ENCODE data around the gene PHF24.

PHF24 gene

DNA sequence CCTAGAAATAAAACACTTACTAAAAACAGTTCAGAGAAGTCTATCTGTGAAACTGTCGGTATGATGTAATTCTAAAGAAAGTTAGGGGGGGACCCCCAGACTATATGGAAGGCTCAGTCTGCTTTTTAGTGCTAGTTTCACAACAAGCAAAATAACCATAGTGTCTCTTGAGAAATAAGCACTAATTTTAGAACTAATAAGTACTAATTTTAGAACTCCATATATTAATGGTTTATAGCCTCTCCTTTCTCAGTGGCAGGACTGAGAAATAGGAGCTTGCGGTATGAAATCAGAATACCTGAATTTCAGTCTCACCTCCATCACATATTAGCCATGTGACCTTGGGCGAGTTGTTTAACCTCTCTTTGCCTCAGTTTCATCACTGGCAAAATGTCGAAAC is 1.4 kb upstream of the PHF24 start:
- no peaks in the 10 kb centered on the region for H3K4me1 ChIP-seq (ENCODE audit: control insufficient read depth, insufficient read depth, low read length)
- CTCF ChIA-PET: interaction anchor here (1.0 to 1.1 kb wide), 2 partner anchors 23 to 28 kb away, joined by 3 read pairs; no protein-coding TSS in a partner anchor
- no peak overlapping the region for H3K27ac ChIP-seq (ENCODE audit: extremely low read depth, low read depth, low read length)
- no peaks in the 10 kb centered on the region for H3K36me3 ChIP-seq (ENCODE audit: control insufficient read depth in 2 of 2, insufficient read depth in 1 of 2, low read length in 2 of 2)
- no peak overlapping the region for H3K4me3 ChIP-seq (ENCODE audit: low read depth, low read length)
- H3K9me3 ChIP-seq (ENCODE audit: control insufficient read depth, insufficient read depth, low read depth, low read length): no peaks in the 10 kb centered on the region
- POLR2A ChIA-PET: no interaction called here
- TF ChIP-seq ZNF112 (tag by site-specific recombination; IDR thresholded peaks at IDR 0.05) (no peak), ZNF248 (tag by site-specific recombination; IDR thresholded peaks at IDR 0.05) (no peak), ZNF677 (tag by site-specific recombination; IDR thresholded peaks at IDR 0.05) (no peak), GLIS2 (tag by site-specific recombination; IDR thresholded peaks at IDR 0.05) (no peak), ZNF792 (tag by site-specific recombination; IDR thresholded peaks at IDR 0.05) (no peak)
- TF ChIP-seq, protein P1, sequence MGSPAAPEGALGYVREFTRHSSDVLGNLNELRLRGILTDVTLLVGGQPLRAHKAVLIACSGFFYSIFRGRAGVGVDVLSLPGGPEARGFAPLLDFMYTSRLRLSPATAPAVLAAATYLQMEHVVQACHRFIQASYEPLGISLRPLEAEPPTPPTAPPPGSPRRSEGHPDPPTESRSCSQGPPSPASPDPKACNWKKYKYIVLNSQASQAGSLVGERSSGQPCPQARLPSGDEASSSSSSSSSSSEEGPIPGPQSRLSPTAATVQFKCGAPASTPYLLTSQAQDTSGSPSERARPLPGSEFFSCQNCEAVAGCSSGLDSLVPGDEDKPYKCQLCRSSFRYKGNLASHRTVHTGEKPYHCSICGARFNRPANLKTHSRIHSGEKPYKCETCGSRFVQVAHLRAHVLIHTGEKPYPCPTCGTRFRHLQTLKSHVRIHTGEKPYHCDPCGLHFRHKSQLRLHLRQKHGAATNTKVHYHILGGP (tag by site-specific recombination; IDR thresholded peaks at IDR 0.05): no peak

DNA sequence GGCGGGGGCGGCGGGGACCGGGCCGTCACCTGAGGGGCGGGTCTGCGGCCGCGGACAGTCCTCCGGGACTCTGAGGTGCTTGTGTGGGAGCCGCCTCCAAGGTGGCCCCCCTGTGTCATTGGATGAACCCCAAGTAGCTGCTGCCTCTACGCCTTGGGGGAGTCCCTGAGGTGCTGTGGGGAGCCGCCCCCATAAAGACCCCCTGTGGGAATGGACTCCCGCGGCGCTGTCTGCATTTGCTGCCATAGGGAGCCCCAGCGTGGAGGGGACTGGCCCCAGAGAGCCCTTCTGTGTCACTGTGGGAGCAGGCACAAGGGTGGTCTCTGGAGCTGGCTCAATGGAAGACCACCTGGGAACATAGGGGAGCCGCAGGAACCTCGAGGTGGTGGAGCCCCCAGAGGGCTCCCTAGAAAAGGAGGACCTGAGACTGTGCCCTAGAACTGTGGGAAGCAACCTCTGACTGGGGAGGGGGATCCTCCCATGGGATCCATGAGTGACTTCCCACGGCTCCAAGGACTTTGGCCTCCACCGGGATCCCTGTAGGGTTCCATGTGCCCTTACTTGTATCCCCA is 412 bp downstream of the PHF24 start:
- H3K27ac ChIP-seq (ENCODE audit: extremely low read depth, low read depth, low read length): no peak overlapping the region
- POLR2A ChIA-PET: no interaction called here
- CTCF ChIA-PET: interaction anchor here (0.9 to 1.2 kb wide), 2 partner anchors 29 to 266 kb away, joined by 4 read pairs; no protein-coding TSS in a partner anchor
- no peaks in the 10 kb centered on the region for H3K36me3 ChIP-seq (ENCODE audit: control insufficient read depth in 2 of 2, insufficient read depth in 1 of 2, low read length in 2 of 2)
- H3K4me1 ChIP-seq (ENCODE audit: control insufficient read depth, insufficient read depth, low read length): no peaks in the 10 kb centered on the region
- H3K9me3 ChIP-seq (ENCODE audit: control insufficient read depth, insufficient read depth, low read depth, low read length): no peaks in the 10 kb centered on the region
- peak overlapping the region; percentile 38 for H3K4me3 ChIP-seq (ENCODE audit: low read depth, low read length)
- TF ChIP-seq ZNF768 (tag by site-specific recombination; IDR thresholded peaks at IDR 0.05) (no peak), ZFHX2 (tag by site-specific recombination; conservative IDR thresholded peaks at IDR 0.05) (peak; percentile 39), ZNF544 (tag by site-specific recombination; IDR thresholded peaks at IDR 0.05) (no peak), ZNF596 (tag by site-specific recombination; IDR thresholded peaks at IDR 0.05) (no peak), ZNF133 (tag by site-specific recombination; IDR thresholded peaks at IDR 0.05) (no peak), TCF7L2 (IDR thresholded peaks at IDR 0.05; ENCODE audit: borderline replicate concordance, low read depth, low read length) (no peak), ZNF292 (tag by site-specific recombination; IDR thresholded peaks at IDR 0.05; ENCODE audit: borderline replicate concordance, low read depth) (no peak), RBAK (tag by site-specific recombination; IDR thresholded peaks at IDR 0.05) (no peak), SP2 (tag by site-specific recombination; IDR thresholded peaks at IDR 0.05) (0 out of 2 replicates have a peak, but pooled peaks have one; percentile 16), ZNF155 (tag by site-specific recombination; IDR thresholded peaks at IDR 0.05) (no peak), ZNF747 (tag by site-specific recombination; IDR thresholded peaks at IDR 0.05) (no peak), ZIC2 (tag by site-specific recombination; IDR thresholded peaks at IDR 0.05) (peak; percentile 83), ZNF843 (tag by site-specific recombination; IDR thresholded peaks at IDR 0.05) (no peak)
- TF ChIP-seq, protein P2, sequence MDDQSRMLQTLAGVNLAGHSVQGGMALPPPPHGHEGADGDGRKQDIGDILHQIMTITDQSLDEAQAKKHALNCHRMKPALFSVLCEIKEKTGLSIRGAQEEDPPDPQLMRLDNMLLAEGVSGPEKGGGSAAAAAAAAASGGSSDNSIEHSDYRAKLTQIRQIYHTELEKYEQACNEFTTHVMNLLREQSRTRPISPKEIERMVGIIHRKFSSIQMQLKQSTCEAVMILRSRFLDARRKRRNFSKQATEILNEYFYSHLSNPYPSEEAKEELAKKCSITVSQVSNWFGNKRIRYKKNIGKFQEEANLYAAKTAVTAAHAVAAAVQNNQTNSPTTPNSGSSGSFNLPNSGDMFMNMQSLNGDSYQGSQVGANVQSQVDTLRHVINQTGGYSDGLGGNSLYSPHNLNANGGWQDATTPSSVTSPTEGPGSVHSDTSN (CRISPR knock-in tag; IDR thresholded peaks at IDR 0.05): no peak
- TF ChIP-seq, protein P3, sequence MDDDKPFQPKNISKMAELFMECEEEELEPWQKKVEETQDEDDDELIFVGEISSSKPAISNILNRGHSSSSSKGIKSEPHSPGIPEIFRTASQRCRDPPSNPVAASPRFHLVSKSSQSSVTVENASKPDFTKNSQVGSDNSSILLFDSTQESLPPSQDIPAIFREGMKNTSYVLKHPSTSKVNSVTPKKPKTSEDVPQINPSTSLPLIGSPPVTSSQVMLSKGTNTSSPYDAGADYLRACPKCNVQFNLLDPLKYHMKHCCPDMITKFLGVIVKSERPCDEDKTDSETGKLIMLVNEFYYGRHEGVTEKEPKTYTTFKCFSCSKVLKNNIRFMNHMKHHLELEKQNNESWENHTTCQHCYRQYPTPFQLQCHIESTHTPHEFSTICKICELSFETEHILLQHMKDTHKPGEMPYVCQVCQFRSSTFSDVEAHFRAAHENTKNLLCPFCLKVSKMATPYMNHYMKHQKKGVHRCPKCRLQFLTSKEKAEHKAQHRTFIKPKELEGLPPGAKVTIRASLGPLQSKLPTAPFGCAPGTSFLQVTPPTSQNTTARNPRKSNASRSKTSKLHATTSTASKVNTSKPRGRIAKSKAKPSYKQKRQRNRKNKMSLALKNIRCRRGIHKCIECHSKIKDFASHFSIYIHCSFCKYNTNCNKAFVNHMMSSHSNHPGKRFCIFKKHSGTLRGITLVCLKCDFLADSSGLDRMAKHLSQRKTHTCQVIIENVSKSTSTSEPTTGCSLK (tag by site-specific recombination; IDR thresholded peaks at IDR 0.05): no peak
- TF ChIP-seq, protein P4, sequence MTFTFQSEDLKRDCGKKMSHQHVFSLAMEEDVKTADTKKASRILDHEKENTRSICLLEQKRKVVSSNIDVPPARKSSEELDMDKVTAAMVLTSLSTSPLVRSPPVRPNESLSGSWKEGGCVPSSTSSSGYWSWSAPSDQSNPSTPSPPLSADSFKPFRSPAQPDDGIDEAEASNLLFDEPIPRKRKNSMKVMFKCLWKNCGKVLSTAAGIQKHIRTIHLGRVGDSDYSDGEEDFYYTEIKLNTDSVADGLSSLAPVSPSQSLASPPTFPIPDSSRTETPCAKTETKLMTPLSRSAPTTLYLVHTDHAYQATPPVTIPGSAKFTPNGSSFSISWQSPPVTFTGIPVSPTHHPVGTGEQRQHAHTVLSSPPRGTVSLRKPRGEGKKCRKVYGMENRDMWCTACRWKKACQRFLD (tag by site-specific recombination; IDR thresholded peaks at IDR 0.05): no peak
- TF ChIP-seq, protein P5, sequence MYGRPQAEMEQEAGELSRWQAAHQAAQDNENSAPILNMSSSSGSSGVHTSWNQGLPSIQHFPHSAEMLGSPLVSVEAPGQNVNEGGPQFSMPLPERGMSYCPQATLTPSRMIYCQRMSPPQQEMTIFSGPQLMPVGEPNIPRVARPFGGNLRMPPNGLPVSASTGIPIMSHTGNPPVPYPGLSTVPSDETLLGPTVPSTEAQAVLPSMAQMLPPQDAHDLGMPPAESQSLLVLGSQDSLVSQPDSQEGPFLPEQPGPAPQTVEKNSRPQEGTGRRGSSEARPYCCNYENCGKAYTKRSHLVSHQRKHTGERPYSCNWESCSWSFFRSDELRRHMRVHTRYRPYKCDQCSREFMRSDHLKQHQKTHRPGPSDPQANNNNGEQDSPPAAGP (tag by site-specific recombination; IDR thresholded peaks at IDR 0.05): no peak
- TF ChIP-seq, protein P6, sequence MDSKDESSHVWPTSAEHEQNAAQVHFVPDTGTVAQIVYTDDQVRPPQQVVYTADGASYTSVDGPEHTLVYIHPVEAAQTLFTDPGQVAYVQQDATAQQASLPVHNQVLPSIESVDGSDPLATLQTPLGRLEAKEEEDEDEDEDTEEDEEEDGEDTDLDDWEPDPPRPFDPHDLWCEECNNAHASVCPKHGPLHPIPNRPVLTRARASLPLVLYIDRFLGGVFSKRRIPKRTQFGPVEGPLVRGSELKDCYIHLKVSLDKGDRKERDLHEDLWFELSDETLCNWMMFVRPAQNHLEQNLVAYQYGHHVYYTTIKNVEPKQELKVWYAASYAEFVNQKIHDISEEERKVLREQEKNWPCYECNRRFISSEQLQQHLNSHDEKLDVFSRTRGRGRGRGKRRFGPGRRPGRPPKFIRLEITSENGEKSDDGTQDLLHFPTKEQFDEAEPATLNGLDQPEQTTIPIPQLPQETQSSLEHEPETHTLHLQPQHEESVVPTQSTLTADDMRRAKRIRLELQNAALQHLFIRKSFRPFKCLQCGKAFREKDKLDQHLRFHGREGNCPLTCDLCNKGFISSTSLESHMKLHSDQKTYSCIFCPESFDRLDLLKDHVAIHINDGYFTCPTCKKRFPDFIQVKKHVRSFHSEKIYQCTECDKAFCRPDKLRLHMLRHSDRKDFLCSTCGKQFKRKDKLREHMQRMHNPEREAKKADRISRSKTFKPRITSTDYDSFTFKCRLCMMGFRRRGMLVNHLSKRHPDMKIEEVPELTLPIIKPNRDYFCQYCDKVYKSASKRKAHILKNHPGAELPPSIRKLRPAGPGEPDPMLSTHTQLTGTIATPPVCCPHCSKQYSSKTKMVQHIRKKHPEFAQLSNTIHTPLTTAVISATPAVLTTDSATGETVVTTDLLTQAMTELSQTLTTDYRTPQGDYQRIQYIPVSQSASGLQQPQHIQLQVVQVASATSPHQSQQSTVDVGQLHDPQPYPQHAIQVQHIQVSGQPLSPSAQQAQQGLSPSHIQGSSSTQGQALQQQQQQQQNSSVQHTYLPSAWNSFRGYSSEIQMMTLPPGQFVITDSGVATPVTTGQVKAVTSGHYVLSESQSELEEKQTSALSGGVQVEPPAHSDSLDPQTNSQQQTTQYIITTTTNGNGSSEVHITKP (tag by site-specific recombination; IDR thresholded peaks at IDR 0.05): 0 out of 2 replicates have a peak, but pooled peaks have one; percentile 29
